Measurements from ENCODE around the gene ZNFX1. TPM values are rescaled to one million over a fixed set of nuclear protein-coding genes. Genes with fewer than 3 reads are reported as not detected.
A peak's percentile ranks its signal among the peaks of the same experiment; 100 is the strongest.
"Not testable (repeated sequence)": the region's sequence is repeated elsewhere in the genome, so short reads cannot be mapped to it uniquely, and the experiment has no call there.

ZNFX1 gene
- total RNA-seq, 2 donors from 2014 or later, result 52.9 to 62.9 TPM

DNA sequence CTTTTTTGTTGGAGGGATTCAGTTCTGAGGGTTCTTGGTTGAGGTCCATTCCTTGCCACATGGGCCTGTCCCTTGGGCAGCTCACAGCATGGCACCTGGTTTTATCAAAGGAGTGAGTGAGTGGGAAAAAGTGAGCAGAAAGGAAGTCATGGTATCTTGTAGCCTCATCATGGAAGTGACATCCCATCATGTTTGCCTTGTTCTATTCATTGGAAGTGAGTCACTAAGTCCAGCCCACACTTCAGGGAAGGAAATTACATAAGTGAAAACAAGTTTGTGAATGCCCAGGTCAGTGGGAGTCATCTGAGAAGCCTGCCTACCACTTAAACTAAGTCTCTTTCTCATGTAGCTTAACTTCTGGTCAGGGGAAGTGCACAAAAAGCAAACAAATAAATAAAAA, 32.8 kb upstream of the ZNFX1 start:
- H3K27me3 Mint-ChIP-seq, result peaks cover 0 to 17% of the 10 kb centered on the region in 2 donors
- no peaks in the 10 kb centered on the region for H3K9me3 Mint-ChIP-seq
- no peak overlapping the region for H3K27ac Mint-ChIP-seq
- H3K36me3 Mint-ChIP-seq, result no peaks in the 10 kb centered on the region
- DNase-seq (ENCODE audit: low spot score), result no peak
- ATAC-seq, result no peak
- H3K4me3 Mint-ChIP-seq, result no peak overlapping the region
- H3K4me1 Mint-ChIP-seq (ENCODE audit: low read depth in 2 of 2), result peaks cover 6 to 9% of the 10 kb centered on the region in 2 donors

DNA sequence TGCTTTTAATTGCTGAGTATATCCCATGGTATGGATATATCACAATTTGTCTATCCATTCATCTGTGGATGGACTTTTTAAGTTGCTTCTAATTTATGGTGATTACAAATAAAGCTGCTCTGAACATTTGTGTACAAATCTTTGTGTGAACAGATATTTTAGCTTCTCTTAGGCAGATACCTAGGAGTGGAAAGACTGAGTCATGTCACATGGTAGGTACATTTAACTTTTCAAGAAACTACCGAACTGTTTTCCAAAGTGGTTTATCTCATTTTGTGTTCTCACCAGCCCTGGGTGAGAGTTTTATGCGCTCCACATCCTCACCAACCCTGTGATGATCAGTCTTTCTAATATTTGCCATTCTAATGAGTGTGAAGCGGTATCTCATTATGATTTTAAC, 31.0 kb upstream of the ZNFX1 start:
- no peak for ATAC-seq
- no peak overlapping the region for H3K27ac Mint-ChIP-seq
- H3K4me3 Mint-ChIP-seq, result no peak overlapping the region
- no peaks in the 10 kb centered on the region for H3K36me3 Mint-ChIP-seq
- peaks cover 12 to 13% of the 10 kb centered on the region in 2 donors for H3K4me1 Mint-ChIP-seq (ENCODE audit: low read depth in 2 of 2)
- DNase-seq (ENCODE audit: low spot score), result no peak
- H3K9me3 Mint-ChIP-seq, result no peaks in the 10 kb centered on the region
- H3K27me3 Mint-ChIP-seq, result peaks cover 0 to 17% of the 10 kb centered on the region in 2 donors

DNA sequence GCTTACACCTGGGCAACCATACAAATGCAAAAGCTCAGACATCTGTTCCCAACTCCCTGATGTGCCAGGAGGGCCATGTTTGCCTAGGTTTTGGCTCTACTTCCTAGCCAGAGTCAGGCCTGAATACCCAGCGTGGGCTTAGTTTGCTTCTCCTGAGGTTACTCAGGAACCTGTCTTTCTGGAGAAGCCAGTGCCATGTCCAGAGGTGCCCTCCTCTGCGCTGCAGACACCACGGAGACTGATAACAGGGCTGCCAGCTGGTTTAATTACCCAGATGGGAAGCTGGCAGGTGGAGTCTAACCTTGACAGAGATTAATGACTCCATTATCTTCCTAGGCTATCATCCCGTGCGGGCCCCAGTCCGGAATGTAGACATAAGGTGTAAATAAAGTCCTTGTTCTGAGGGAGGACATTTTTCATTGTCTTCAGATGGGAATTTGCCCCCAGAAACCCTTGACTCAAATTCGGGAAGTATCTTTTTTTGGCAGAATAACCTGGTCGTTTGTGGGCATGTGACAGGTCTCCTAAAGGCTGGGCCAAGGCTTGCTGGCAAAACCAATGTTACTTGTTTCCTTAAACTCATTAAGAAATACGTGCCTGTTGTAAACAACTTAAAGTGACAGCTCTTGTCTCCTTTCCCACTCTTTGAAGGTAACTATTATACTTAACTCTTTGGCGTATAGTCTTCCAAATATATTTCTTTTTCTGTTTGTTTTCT, 29.2 kb upstream of the ZNFX1 start:
- H3K4me1 Mint-ChIP-seq (ENCODE audit: low read depth in 2 of 2), result peaks cover 4 to 9% of the 10 kb centered on the region in 2 donors
- H3K27ac Mint-ChIP-seq, result no peak overlapping the region
- H3K4me3 Mint-ChIP-seq, result no peak overlapping the region
- DNase-seq (ENCODE audit: low spot score) (no peak), ATAC-seq (no peak)
- H3K9me3 Mint-ChIP-seq, result no peaks in the 10 kb centered on the region
- H3K27me3 Mint-ChIP-seq, result peaks cover 0 to 17% of the 10 kb centered on the region in 2 donors
- H3K36me3 Mint-ChIP-seq, result no peaks in the 10 kb centered on the region

DNA sequence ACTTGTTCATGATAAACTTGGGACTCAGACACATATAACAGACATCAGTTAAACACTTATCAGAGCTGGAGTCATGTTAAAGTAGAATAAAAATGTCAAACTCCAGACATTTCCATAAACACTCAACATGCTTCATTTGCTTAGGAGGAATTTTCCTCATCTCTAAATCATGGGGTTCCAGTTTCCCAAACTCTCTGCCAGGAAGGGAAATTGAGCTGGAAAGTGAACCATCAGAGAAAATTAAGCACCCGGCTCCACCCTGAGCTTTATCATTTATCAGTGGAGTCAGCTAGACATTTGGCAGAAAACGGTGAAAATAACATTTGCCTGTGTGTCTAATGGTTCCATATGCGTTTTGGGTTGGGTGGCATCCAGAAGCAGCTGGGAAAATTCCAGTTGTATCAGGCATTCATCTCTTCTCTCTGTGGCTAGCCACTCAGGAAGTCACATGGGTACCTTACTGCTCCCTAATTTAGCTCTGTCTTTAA, 25.3 kb upstream of the ZNFX1 start:
- DNase-seq (ENCODE audit: low spot score) (no peak), ATAC-seq (no peak)
- Mint-ChIP-seq H3K4me3 (no peak overlapping the region), H3K4me1 (ENCODE audit: low read depth in 2 of 2) (peaks cover 4 to 9% of the 10 kb centered on the region in 2 donors), H3K27me3 (no peaks in the 10 kb centered on the region), H3K27ac (no peak overlapping the region), H3K36me3 (no peaks in the 10 kb centered on the region), H3K9me3 (no peaks in the 10 kb centered on the region)

DNA sequence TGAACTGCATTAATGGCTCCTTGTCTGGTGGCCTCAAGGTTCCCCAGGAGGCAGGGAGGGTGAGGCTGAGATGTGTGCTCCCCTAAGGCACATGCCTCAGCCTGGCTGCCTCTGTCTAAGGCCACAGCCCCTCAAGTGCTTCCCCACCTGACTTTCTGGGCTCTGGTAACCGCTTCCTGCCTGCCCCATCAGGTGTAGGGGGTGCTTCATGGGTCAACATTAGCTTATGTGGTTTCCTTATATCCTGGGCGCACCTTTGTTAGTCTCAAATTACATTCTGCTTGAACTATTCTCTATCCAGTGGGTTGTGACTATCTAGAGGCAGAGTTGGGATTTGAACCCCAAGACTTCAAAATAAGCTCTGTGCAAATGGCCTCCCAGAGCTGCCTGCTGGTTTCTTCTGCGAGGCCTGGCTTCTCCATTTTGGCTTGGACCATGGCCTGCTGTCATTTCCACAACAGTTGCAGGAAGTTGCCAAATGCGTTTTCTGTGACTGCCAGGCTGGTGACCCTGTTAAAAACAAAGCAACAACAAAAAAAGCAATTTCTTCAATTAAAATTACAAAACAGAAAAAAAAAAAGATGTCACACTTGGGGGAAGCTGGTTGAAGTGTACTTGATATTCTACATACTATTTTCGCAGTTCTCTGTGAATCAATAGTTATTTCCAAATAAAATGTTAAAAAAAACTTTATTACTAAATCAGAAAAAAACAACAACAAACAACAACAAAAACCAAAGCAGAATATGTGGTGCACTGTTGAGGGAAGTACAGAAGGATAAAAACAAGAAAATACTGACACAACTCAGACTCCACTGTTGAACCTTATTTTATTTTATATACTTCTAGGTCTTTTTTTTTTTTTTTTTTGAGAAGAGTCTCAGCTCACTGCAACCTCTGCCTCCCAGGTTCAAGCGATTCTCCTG, 20.0 kb upstream of the ZNFX1 start:
- peaks cover 6 to 14% of the 10 kb centered on the region in 2 donors for H3K4me1 Mint-ChIP-seq (ENCODE audit: low read depth in 2 of 2)
- H3K27me3 Mint-ChIP-seq, result no peaks in the 10 kb centered on the region
- H3K36me3 Mint-ChIP-seq, result peaks cover 4% of the 10 kb centered on the region
- H3K27ac Mint-ChIP-seq, result peak overlapping the region; percentile 48 to 58
- ATAC-seq (peak in 1 of 2 donors; percentile 37), DNase-seq (ENCODE audit: low spot score) (no peak)
- H3K9me3 Mint-ChIP-seq, result peaks cover 3% of the 10 kb centered on the region
- H3K4me3 Mint-ChIP-seq, result no peak overlapping the region

DNA sequence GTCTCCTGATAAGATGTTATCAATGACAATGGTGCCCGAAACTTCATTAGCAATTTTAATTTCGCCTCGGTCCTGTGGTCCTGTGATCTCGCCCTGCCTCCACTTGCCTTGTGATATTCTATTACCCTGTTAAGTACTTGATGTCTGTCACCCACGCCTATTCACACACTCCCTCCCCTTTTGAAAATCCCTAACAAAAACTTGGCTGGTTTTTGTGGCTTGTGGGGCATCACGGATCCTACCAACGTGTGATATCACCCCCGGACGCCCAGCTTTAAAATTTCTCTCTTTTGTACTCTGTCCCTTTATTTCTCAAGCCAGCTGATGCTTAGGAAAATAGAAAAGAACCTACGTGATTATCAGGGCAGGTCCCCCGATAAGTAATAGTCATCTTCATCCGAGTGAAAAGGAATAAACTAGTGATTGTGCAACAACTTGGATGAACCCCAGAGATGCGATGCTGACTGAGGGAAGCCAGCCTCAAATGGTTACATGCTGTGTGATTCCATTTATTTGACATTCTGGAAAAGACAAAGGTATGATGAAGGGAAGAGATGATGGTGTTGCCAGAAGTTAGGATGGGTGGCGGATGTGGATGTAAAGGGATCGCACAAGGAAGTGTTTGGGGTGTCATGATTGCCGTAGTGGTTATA, 16.3 kb upstream of the ZNFX1 start:
- ATAC-seq; H3K27me3 Mint-ChIP-seq; H3K4me3 Mint-ChIP-seq; H3K9me3 Mint-ChIP-seq; H3K27ac Mint-ChIP-seq; DNase-seq (ENCODE audit: low spot score): not testable (repeated sequence)
- H3K4me1 Mint-ChIP-seq (ENCODE audit: low read depth in 2 of 2), result peaks cover 17 to 20% of the 10 kb centered on the region in 2 donors
- H3K36me3 Mint-ChIP-seq, result peaks cover 22% of the 10 kb centered on the region

DNA sequence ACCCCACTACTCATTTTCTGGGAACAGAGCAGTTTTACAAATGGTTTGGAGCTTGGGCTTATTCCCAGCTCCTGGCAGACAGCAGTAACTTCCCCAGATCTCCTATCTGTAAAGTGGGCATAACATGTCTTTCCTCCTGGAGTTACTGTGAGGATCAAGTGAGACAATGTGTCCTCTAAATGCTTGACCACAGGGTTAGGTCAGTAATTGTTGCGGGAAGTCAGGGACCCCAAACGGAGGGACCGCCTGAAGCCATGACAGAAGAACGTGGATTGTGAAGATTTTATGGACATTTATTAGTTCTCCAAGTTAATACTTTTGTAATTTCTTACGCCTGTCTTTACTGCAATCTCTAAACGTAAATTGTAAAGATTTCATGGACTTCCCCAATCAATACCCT, 15.3 kb upstream of the ZNFX1 start:
- no peak for ATAC-seq
- Mint-ChIP-seq H3K36me3 (peaks cover 32% of the 10 kb centered on the region), H3K9me3 (peaks cover 3% of the 10 kb centered on the region), H3K4me3 (no peak overlapping the region), H3K27ac (no peak overlapping the region), H3K4me1 (ENCODE audit: low read depth in 2 of 2) (peaks cover 21% of the 10 kb centered on the region in 2 donors), H3K27me3 (no peaks in the 10 kb centered on the region)
- no peak for DNase-seq (ENCODE audit: low spot score)

DNA sequence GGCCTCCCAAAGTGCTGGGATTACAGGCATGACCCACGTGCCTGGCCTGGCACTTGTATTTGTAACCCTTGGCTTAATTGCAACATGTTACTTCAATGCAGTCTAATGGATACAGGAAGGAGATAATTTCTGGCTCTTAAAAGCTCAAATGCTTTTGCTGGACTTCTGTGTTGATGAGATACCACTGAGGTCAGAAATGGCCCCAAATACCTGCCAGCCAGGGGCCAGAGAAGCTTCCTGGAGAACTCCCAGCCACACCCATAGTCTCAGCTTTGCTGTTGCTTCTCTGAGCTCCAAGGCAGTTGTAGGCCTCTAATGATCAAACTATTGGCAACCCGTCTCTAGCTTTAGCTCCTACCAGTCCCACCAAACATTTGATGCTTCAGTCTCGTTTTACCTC, 14.2 kb upstream of the ZNFX1 start:
- H3K4me1 Mint-ChIP-seq (ENCODE audit: low read depth in 2 of 2), result peaks cover 25 to 26% of the 10 kb centered on the region in 2 donors
- no peak overlapping the region for H3K27ac Mint-ChIP-seq
- peaks cover 44% of the 10 kb centered on the region for H3K36me3 Mint-ChIP-seq
- ATAC-seq (no peak), DNase-seq (ENCODE audit: low spot score) (no peak)
- H3K4me3 Mint-ChIP-seq, result no peak overlapping the region
- no peaks in the 10 kb centered on the region for H3K27me3 Mint-ChIP-seq
- peaks cover 8% of the 10 kb centered on the region for H3K9me3 Mint-ChIP-seq

DNA sequence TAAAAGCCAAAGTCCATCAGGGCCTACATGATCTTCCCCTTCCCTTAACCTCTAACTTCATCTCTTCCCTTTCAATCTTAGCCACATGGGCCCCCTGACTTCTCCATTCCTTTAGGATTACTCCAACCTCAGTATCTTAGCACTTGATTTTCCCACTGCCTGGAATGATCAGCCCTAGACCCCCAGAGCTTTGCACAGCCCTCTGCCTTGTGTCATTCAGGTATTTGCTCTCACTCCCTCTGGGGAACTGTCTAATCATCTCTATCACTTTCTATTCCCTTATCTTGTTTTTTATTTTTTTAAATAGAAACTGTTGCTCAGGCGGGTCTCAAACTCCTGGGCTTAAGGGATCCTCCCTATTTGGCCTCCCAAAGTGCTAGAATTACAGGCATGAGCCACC, 13.3 kb upstream of the ZNFX1 start:
- Mint-ChIP-seq H3K27ac (peak overlapping the region; percentile 10 to 100), H3K9me3 (peaks cover 12% of the 10 kb centered on the region), H3K4me1 (ENCODE audit: low read depth in 2 of 2) (peaks cover 32 to 34% of the 10 kb centered on the region in 2 donors), H3K36me3 (peaks cover 52% of the 10 kb centered on the region), H3K27me3 (no peaks in the 10 kb centered on the region), H3K4me3 (no peak overlapping the region)
- no peak for ATAC-seq
- no peak for DNase-seq (ENCODE audit: low spot score)

DNA sequence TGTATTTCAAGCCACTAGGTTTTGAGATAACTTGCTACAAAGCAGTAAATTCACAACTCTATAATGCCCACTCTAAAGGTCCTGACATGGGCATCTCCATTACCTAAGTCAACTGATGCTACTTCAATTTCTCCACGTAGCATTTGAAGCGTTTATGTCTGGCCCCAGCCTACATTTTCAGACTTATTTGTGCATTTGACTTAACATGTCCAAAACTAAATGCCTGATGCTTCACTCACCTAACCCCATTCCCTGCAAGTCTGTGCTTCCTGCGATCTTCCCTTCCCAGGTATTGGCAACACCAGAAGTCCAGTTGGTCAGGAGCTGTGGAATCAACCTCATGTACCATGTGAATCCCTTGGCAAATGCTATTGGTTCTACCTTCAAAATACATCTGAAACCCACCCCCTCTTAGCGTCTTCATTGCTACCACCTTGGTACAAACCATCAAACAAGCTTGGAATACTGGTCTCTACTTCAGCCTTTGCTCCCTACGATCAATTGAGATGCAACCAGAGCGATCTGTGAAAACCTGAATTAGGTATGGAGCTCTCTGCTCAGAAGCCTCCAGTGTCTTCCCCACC, 12.8 kb upstream of the ZNFX1 start:
- H3K4me1 Mint-ChIP-seq (ENCODE audit: low read depth in 2 of 2), result peaks cover 37 to 39% of the 10 kb centered on the region in 2 donors
- H3K36me3 Mint-ChIP-seq, result peaks cover 57% of the 10 kb centered on the region
- DNase-seq (ENCODE audit: low spot score) (no peak), ATAC-seq (no peak)
- H3K9me3 Mint-ChIP-seq, result peaks cover 15% of the 10 kb centered on the region
- H3K4me3 Mint-ChIP-seq, result no peak overlapping the region
- peak overlapping the region; percentile 10 to 100 for H3K27ac Mint-ChIP-seq
- no peaks in the 10 kb centered on the region for H3K27me3 Mint-ChIP-seq

DNA sequence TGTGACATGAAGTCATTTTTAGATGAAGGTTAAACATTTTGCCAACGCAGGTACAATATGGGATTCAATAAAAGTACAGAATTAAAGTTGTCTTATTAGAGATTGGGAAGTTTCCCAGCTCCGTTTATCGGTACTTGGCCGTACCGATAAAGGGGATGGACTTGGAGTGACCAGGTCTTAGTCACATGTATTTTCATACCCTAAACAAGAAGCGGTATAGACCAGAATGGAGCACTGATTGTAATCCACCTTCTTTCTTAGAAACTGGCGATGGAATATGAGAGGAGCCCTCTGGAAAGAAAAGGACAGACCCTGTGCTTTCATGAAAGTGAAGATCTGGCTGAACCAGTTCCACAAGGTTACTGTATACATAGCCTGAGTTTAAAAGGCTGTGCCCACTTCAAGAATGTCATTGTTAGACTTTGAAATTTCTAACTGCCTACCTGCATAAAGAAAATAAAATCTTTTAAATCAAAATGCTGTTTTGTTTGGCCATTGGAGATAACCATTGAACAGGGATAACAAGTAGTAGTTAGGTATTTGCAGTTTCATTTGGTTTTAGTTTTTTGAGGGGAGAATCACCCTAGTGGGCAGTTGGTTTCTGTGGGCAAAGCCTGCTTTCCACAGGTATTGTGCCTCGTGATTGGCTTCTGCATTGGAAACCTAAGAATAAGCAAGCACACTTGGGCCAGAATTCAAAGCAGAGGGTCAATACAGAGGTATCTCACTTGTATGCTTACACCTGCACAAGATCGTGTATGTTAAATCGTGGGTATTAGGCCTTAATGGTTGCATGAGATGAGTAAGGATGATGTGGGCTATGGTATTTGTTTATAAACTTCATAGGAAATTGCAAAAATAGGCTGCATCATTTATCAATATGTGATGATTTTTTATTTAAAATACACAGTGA, 11.2 kb upstream of the ZNFX1 start:
- Mint-ChIP-seq H3K4me3 (no peak overlapping the region), H3K4me1 (ENCODE audit: low read depth in 2 of 2) (peaks cover 45 to 55% of the 10 kb centered on the region in 2 donors)
- no peak for ATAC-seq

DNA sequence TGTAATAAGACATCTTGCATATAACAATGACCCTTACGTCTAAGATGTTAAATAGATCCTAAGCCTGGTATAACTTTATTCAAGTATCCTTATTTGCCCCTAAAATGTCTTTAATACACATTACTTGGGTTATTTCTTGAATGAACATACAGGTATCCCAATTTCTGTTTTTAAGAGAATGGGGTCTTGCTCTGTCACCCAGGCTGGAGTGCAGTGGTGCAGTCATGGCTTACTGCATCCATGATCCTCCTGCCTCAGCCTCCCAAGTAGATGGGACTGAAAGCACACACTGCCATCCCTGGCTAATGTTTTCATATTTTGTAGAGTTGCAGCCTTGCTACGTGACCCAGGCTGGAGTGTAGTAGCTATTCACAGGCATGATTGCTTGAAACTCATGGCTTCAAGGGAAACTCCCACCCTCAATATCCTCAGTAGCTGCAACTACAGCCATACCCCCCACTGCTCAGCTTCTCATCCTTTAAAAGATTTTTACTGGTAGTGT, 10.4 kb upstream of the ZNFX1 start:
- peaks cover 76% of the 10 kb centered on the region for H3K36me3 Mint-ChIP-seq
- H3K4me1 Mint-ChIP-seq (ENCODE audit: low read depth in 2 of 2), result peaks cover 51 to 63% of the 10 kb centered on the region in 2 donors
- no peak for ATAC-seq
- H3K9me3 Mint-ChIP-seq, result peaks cover 21% of the 10 kb centered on the region
- peak overlapping the region; percentile 99 for H3K4me3 Mint-ChIP-seq
- H3K27me3 Mint-ChIP-seq, result no peaks in the 10 kb centered on the region
- peak overlapping the region; percentile 11 to 100 for H3K27ac Mint-ChIP-seq
- no peak for DNase-seq (ENCODE audit: low spot score)

More for the DNA sequence above, 11.2 kb upstream of the ZNFX1 start:
- Mint-ChIP-seq H3K9me3 (peaks cover 18% of the 10 kb centered on the region), H3K27ac (peak overlapping the region in 1 of 2 donors; percentile 100), H3K36me3 (peaks cover 69% of the 10 kb centered on the region), H3K27me3 (no peaks in the 10 kb centered on the region)
- no peak for DNase-seq (ENCODE audit: low spot score)

Measured in natural killer cell treated with Interleukin-12 subunit alpha and Interleukin-12 subunit beta and Interleukin-15 and Interleukin-18, amount 100 ng/mL, for 72 hours (primary cell).